ENCODE results near the gene ATOX1. TPM values are rescaled to one million over a fixed set of nuclear protein-coding genes. Genes with fewer than 3 reads are reported as not detected.

Gene ATOX1
- total and polyA plus RNA-seq, 2 of the 13 experiments (the other 11 are each of a cell fraction or from before 2014, with no cell fraction given), result 62.4 to 124 TPM

GRCh38 chr5:151694035-151694485, 64.4 kb downstream of the ATOX1 start (continued):
- TF ChIP-seq ZNF24 (IDR thresholded peaks at IDR 0.05) (no peak), HINFP (CRISPR knock-in tag; IDR thresholded peaks at IDR 0.05; ENCODE audit: low read depth) (no peak), IRX3 (CRISPR knock-in tag; IDR thresholded peaks at IDR 0.05; ENCODE audit: borderline replicate concordance, low read depth) (no peak), ZNF503 (CRISPR knock-in tag; IDR thresholded peaks at IDR 0.05) (no peak), ZNF616 (CRISPR knock-in tag; IDR thresholded peaks at IDR 0.05; ENCODE audit: low read depth) (no peak), TGIF2 (CRISPR knock-in tag; IDR thresholded peaks at IDR 0.05) (no peak), DPF2 (CRISPR knock-in tag; IDR thresholded peaks at IDR 0.05; ENCODE audit: borderline replicate concordance, low read depth) (no peak), ZNF225 (CRISPR knock-in tag; IDR thresholded peaks at IDR 0.05) (no peak), MIER2 (CRISPR knock-in tag; IDR thresholded peaks at IDR 0.05) (peak; percentile 52; the same call in 1 of the 2 replicates), U2AF2 (IDR thresholded peaks at IDR 0.05; ENCODE audit: low read depth, low read length) (no peak), ZNF841 (CRISPR knock-in tag; IDR thresholded peaks at IDR 0.05; ENCODE audit: borderline replicate concordance) (no peak), CSRNP1 (CRISPR knock-in tag; IDR thresholded peaks at IDR 0.05) (no peak), ZNF484 (CRISPR knock-in tag; IDR thresholded peaks at IDR 0.05; ENCODE audit: borderline replicate concordance, low read depth) (no peak), E2F2 (CRISPR knock-in tag; IDR thresholded peaks at IDR 0.05; ENCODE audit: borderline replicate concordance) (no peak), USF2 (IDR thresholded peaks at IDR 0.05; ENCODE audit: low read depth, low read length) (no peak), USF2 (CRISPR knock-in tag; IDR thresholded peaks at IDR 0.05; ENCODE audit: borderline replicate concordance) (no peak), FOXK2 (IDR thresholded peaks at IDR 0.05) (peak; percentile 43; the same call in 1 of the 2 replicates), SIX4 (CRISPR knock-in tag; IDR thresholded peaks at IDR 0.05) (0 out of 2 replicates have a peak, but pooled peaks have one; percentile 17), HOMEZ (CRISPR knock-in tag; IDR thresholded peaks at IDR 0.05; ENCODE audit: low read depth) (no peak), ISX (CRISPR knock-in tag; conservative IDR thresholded peaks at IDR 0.05) (no peak), ZNF335 (CRISPR knock-in tag; IDR thresholded peaks at IDR 0.05) (no peak)

All from HepG2 (cell line).